Keratinocyte (primary cell): Measurements from ENCODE around the gene HNRNPUL2.

ENCODE experiments used
- CTCF ChIP-seq, 3 experiments: IDR thresholded peaks in 1 of 3; conservative IDR thresholded peaks in 1 of 3; optimal IDR thresholded peaks in 1 of 3; 2 replicates in 2 of 3; 3 replicates in 1 of 3; pipeline versions ENCODE3 to v1.5.1; 2011; ENCODE audit warnings: low read length in 3 of 3, mild to moderate bottlenecking in 3 of 3, moderate library complexity in 2 of 3, control low read depth in 1 of 3, inconsistent platforms in 1 of 3; ENCODE audit not compliant: insufficient read depth in 2 of 3; ENCODE audit errors: extremely low read depth in 1 of 3
- EZH2 ChIP-seq: IDR thresholded peaks from one replicate; pipeline ENCODE4 v1.6.1; 2012; ENCODE audit warnings: inconsistent platforms, mild to moderate bottlenecking, low read length, moderate library complexity

- no peak for TF ChIP-seq CTCF (optimal IDR thresholded peaks at IDR 0.05 in 1 of 3, IDR thresholded peaks at IDR 0.05 in 1 of 3, conservative IDR thresholded peaks at IDR 0.05 in 1 of 3; ENCODE audit: extremely low read depth in 1 of 3, insufficient read depth in 2 of 3, low read length in 3 of 3)
- TF ChIP-seq EZH2, result no peak
Measured at GRCh38 chr11:62671236-62671607, 56.0 kb downstream of the HNRNPUL2 start.
